Activated naive CD4-positive, alpha-beta T cell (primary cell): Measurements from ENCODE around the gene NUDT4.
A peak's percentile ranks its signal among the peaks of the same experiment; 100 is the strongest.
"Not testable (repeated sequence)": the region's sequence is repeated elsewhere in the genome, so short reads cannot be mapped to it uniquely, and the experiment has no call there.

Experiments
- DNase-seq, 4 experiments: peaks; one replicate each; lab custom pipeline; 2025; lab: John Stamatoyannopoulos, UW

The NUDT4 gene

GRCh38 chr12:93429448-93429847, 51.7 kb downstream of the NUDT4 start:
- DNase-seq: no peak

DNA sequence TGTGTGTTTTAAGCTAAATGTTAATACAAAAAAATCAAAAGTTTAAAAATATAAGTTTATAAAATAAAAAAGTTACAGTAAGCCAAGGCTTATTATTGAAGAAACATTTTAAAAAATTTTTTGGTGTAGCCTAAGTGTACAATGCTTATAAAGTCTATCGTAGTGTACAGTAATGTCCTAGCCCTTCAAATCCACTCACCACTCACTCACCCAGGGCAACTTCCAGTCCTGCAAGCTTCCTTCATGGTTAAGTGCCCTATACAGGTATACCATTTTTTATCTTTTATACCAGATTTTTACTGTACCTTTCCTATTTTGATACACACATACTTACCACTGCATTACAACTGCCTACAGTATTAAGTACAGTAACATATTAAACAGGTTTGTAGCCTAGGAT, 52.1 kb downstream of the NUDT4 start:
- DNase-seq: no peak

GRCh38 chr12:93430280-93430679, 52.6 kb downstream of the NUDT4 start:
- DNase-seq: no peak

DNA sequence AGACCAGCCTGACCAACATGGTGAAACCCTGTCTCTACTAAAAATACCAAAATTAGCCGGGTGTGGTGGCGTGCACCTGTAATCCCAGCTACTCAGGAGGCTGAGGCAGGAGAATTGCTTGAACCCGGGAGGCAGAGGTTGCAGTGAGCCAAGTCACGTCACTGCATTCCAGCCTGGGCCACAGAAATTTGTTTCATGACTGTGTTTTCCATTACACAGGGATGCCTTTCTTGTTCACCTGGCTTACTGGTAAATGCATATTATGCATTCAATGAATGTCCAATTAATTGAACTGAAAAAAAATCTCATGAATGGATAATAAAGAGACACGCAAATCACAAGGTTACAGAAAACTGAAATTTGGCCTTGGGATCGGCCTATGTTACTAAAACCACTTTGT, 54.3 kb downstream of the NUDT4 start:
- not testable (repeated sequence) for DNase-seq

- no peak for DNase-seq
Observed at GRCh38 chr12:93434256-93434865, 56.6 kb downstream of the NUDT4 start.

DNA sequence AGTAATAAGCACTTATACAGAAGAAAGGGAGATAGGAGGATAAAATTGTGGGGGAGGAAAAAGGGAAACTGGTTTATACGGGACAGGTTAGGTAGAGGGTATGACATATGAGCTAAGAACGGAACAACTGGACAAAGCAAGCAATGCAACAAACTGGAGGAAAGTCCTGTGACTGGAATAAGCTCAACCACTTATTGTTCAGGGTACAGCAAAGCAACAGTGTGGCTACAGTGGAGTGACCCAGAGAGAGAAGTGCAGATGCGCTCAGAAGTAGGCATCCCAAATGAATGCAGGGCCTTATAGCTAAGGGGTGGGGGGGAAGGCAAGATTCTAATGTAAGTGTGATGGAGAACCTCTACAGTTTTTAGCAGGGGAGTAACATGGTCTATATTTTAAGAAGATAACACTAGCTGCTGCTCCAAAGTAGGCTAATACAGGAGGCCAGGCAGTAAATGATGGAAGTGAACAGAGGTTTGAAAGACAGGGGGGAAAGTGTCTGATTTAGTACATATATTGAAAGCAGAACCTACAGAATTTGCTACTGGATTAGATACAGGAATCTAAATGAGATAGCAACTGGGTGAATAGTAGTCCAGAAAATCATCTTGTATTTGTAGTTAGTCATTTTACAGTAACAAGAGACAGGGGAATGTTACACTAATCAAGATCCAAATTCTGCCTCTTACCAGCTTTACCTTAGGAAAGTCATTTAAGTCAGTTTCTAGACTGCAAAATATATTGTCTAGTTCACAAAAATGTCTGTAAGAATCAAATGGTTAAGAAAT, 60.7 kb downstream of the NUDT4 start:
- DNase-seq: no peak

DNA sequence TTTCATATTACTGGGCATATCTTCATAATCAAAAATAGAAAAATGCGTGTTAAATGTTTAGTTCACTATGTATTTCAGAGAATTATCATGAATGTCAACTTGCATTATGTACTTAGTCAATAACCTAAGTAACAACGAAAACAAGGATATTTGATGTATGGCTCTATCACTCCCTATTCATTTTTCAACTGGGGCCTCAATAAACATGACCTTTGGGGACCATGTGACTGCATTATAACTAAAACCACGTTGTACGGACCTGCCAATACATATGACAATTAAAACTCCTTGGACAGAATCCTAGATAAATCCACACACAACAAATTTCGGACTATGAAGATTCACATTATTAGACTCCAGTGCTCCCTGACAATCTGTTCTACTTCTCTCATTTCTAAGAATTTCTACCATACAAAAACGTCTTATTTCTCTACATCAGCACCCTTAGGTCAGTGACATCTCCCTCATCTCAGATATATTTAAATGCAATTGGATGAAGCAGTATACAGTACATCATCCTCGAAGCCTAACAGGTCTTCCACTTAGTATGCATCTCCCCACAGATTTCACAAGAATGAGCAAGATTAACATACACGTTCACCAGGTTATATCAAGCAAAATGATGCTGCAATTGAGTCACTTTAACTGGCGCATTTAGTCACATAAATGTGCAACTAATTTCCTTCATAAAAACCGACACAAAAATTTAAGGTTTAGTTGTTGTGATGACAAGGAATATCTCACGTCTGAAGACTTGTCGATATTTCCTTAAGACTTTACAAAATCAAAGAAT, 62.5 kb downstream of the NUDT4 start:
- no peak for DNase-seq

DNA sequence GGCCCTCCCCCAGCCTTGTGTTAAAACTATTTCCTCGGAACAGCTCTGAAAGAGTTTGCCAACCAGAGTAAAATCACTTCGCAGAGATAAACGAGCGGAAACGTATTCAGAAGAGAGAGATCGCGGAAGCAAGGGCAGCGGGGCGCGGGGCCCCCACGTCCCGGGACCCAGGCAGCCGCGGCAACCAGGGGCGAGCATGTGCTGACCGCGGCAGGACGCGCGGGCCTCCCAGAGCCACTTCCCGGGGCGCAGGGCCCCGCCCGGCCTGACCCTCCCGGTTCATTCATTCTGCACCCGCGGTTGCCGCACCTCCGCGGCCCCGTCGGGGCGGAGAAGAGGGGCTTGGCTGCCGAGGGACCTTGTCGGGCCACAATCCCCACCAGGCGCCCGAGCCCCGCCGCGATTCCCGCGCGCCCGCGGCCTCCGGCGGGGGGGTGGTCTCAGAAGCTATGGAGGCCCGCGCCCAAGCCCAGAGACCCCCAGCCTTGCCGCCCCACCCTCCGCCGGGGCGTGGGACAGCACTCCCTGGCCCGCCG, 63.4 kb downstream of the NUDT4 start:
- peak in 2 of 4 experiments; percentile 17 to 27 for DNase-seq

DNA sequence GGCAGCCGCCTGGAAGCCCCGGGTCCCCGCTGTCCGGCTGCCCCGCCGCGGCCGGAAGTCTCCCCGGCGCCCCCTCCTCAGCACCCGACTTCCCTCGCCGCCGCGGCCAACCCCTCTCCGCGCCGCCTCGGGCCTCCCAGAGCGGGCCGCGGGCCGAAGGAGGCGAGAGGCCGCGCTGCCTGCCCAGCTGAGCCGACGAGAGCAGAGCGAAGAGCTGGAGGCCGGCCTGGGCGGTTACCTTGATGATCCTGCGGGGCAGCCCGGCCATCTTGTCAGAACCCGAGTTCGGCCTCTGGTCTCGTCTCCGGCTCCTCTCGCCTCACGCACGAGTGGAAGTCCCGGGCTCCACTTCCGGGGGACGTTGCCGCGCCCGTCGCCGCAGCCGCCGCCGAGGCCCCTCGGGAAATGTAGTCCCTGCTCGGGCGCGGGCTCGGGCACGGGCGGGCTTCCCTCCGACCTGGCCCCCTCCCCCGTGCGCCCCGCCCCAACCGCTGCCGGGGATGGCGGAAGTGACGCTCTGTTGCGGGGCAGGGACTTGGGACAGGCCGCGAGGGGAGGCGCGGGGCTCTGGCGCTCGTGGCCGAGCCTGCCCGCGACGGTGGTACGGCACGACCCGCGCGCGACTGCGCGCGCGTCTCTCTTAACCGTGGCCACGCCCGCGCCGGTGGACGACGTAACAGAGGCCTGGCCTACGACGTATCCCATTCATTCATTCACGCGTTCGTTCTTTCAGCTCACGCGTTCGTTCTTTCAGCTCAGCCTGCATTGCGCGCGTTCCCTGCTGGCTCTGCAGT, 64.1 kb downstream of the NUDT4 start, which contains the start of gene UBE2N:
TSS of gene UBE2N (minus strand) at position 331 of the 794 bp plus-strand sequence. CDS start at position 268, 63 bp downstream.
- DNase-seq: peak; percentile 88 to 97 (median 92)

DNA sequence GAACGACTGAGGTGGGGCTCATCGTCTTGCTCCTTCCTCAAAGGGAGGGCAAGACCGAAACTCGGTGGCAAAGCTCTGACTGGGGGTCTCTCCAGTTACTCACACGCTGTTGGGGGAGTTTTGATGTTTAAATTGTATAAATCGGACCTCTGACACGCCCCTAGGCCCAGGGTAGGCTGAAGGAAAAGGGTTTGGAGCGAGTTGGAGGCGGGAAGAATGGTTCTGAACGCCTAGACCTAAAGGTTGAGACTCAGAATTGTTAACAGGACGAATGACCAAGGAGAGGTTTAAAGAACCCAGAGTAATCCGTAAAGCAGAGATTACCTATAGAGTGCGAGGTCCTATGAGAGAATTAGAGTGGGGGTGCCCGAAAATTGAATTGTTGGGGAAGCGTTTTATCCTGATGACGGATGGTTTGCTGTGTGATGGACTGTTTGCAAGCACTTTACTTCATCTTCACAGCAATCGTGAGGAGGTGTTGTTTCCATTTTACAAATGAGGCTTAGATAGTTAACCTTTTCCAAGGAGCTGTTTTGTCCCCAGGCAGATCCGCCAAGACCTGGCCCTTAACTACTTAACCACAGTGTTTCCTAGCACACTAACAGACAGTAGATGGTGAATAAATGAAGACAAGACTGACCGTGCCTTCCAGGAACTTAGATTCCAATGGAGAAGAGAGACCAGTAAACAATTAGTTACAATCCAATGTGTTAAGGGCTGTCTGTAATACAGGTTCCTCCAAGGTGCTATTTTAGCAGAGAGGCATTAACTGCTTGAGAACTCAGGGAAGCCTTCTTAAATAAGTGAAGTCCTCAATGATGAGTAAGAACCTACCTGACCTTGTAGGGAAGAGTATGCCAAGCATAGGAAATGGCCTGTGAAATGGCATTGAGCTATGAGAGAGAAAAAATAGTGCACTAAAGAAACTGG, 65.0 kb downstream of the NUDT4 start:
- DNase-seq: no peak

DNA sequence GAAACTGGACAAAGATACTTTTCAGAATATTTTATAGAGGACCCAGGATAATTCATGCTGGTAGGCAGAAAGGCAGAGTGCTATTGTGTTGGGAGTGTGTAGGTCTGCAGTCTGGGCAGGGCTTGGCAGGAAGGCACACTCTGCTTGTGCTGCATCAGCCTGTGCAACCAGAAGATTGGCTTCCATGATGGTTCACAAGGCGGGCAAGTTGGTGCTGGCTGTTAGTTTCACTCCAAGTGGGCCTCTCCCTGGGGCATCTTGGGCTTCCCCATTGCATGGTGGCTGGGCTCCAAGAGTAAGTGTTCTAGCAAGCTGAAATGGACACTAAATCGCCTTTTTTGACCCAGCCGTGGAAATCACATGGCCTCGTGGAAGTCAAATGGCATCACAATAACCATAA, 65.9 kb downstream of the NUDT4 start:
- DNase-seq: no peak

GRCh38 chr12:93447555-93448290, 70.0 kb downstream of the NUDT4 start:
- no peak for DNase-seq

DNA sequence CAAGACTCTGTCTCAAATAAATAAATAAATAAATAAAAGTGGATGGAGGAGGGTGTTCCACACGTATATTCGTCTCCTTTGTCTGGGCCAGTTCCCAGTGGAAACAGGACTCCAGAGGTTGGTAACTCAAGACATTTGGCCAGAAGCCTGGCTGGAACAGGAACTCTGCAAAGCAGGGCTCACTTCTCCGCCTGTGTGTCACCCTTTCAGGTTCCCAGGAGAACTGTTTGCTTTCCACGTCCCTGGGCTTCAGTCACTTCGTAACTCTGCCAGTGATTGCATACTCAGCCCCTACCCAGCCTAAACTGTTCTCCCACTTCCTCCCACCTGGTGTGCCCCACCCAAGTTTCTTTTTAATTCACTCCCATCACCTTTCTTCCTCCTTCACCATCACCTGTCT, 71.1 kb downstream of the NUDT4 start:
- no peak for DNase-seq

GRCh38 chr12:93449277-93449676, 71.6 kb downstream of the NUDT4 start:
- DNase-seq: no peak

GRCh38 chr12:93451423-93452158, 73.9 kb downstream of the NUDT4 start:
- DNase-seq: no peak

GRCh38 chr12:93453633-93454032, 75.9 kb downstream of the NUDT4 start:
- DNase-seq: no peak

GRCh38 chr12:93456077-93456476, 78.4 kb downstream of the NUDT4 start:
- DNase-seq: no peak
